Astrocyte (in vitro differentiated cells and primary cell): ENCODE data around the gene CABP7. TPM values are rescaled to one million over a fixed set of nuclear protein-coding genes. Genes with fewer than 3 reads are reported as not detected.
"Not testable (repeated sequence)": the region's sequence is repeated elsewhere in the genome, so short reads cannot be mapped to it uniquely, and the experiment has no call there.

Source experiments
- DNase-seq: peaks from one replicate; pipeline ENCODE4 v3.0.0-alpha.2; 2010; ENCODE audit warnings: low read depth
- FAIRE-seq: peaks from 2 replicates; lab custom pipeline; 2011; peaks lifted over from hg19 to GRCh38; lab: Jason Lieb, UNC
- H2AFZ ChIP-seq: 2 replicates; pipeline ENCODE4 v1.6.0; 2012; ENCODE audit warnings: low read depth, low read length, inconsistent platforms
- H3K27ac ChIP-seq: 2 replicates; pipeline ENCODE4 v1.5.1; 2011; ENCODE audit warnings: low read depth, low read length, inconsistent platforms
- H3K27me3 ChIP-seq: 2 replicates; pipeline ENCODE4 v1.6.0; 2011; ENCODE audit warnings: low read length, inconsistent platforms; ENCODE audit not compliant: insufficient read depth
- H3K36me3 ChIP-seq: 2 replicates; pipeline ENCODE4 v1.5.1; 2011; ENCODE audit warnings: low read length, inconsistent platforms; ENCODE audit not compliant: insufficient read depth
- H3K4me1 ChIP-seq: 2 replicates; pipeline ENCODE4 v1.5.1; 2011; ENCODE audit warnings: low read length, inconsistent platforms; ENCODE audit not compliant: insufficient read depth
- H3K4me2 ChIP-seq: 2 replicates; pipeline ENCODE4 v1.6.0; 2012; ENCODE audit warnings: low read length, inconsistent platforms
- H3K4me3 ChIP-seq: 2 replicates; pipeline ENCODE4 v1.5.1; 2011; ENCODE audit warnings: low read depth, mild to moderate bottlenecking, low read length, inconsistent platforms; ENCODE audit not compliant: insufficient read depth
- H3K79me2 ChIP-seq: 2 replicates; pipeline ENCODE4 v1.6.0; 2012; ENCODE audit warnings: mild to moderate bottlenecking, low read length, inconsistent platforms; ENCODE audit not compliant: insufficient read depth
- H3K9ac ChIP-seq: 2 replicates; pipeline ENCODE4 v1.6.0; 2012; ENCODE audit warnings: mild to moderate bottlenecking, low read length, inconsistent platforms
- H3K9me3 ChIP-seq: 2 replicates; pipeline ENCODE4 v1.5.1; 2012; ENCODE audit warnings: low read depth, mild to moderate bottlenecking, low read length, inconsistent platforms; ENCODE audit not compliant: insufficient read depth
- H4K20me1 ChIP-seq: 2 replicates; pipeline ENCODE4 v1.6.0; 2012; ENCODE audit warnings: low read length, inconsistent platforms; ENCODE audit not compliant: insufficient read depth
- H3K27ac Mint-ChIP-seq: one replicate; pipeline ENCODE4 v1.8.0; 2021; ENCODE audit warnings: mild to moderate bottlenecking, mixed read lengths; ENCODE audit not compliant: unreplicated experiment
- H3K27me3 Mint-ChIP-seq: one replicate; pipeline ENCODE4 v1.8.0; 2021; ENCODE audit warnings: low read depth, mixed read lengths; ENCODE audit not compliant: unreplicated experiment
- H3K36me3 Mint-ChIP-seq: one replicate; pipeline ENCODE4 v1.8.0; 2021; ENCODE audit warnings: low read depth, mixed read lengths; ENCODE audit not compliant: unreplicated experiment
- H3K4me1 Mint-ChIP-seq: one replicate; pipeline ENCODE4 v1.8.0; 2021; ENCODE audit warnings: low read depth, mixed read lengths; ENCODE audit not compliant: unreplicated experiment
- H3K4me3 Mint-ChIP-seq: one replicate; pipeline ENCODE4 v1.8.0; 2021; ENCODE audit warnings: mild to moderate bottlenecking, moderate library complexity, mixed read lengths; ENCODE audit not compliant: unreplicated experiment
- H3K9me3 Mint-ChIP-seq: one replicate; pipeline ENCODE4 v1.8.0; 2021; ENCODE audit warnings: mild to moderate bottlenecking, mixed read lengths; ENCODE audit not compliant: unreplicated experiment
- CTCF ChIP-seq: IDR thresholded peaks from 2 replicates; pipeline ENCODE4 v1.5.1; 2011; ENCODE audit warnings: low read depth, mild to moderate bottlenecking, inconsistent platforms, low read length, moderate library complexity; ENCODE audit not compliant: insufficient read depth
- EZH2 ChIP-seq: IDR thresholded peaks from 2 replicates; pipeline ENCODE4 v1.6.1; 2012; ENCODE audit warnings: mild to moderate bottlenecking, low read length, inconsistent platforms; ENCODE audit not compliant: insufficient read depth
- total RNA-seq: library from RNA; stranded (reverse); gene quantifications from 2 replicates; pipeline ENCODE4 v1.2.1, GENCODE V29; 2021

Gene CABP7
- total RNA-seq, 1 donor from 2014 or later = not detected

GRCh38 chr22:29753808-29754657 is 34.2 kb downstream of the CABP7 start:
- Mint-ChIP-seq H3K27ac (no peak overlapping the region), H3K4me1 (no peaks in the 10 kb centered on the region), H3K4me3 (no peak overlapping the region), H3K9me3 (no peaks in the 10 kb centered on the region), H3K27me3 (no peaks in the 10 kb centered on the region), H3K36me3 (peaks cover 5% of the 10 kb centered on the region)
- Histone ChIP-seq H3K4me3 (no peak overlapping the region), H3K27ac (no peak overlapping the region), H3K9ac (no peak overlapping the region), H3K27me3 (no peaks in the 10 kb centered on the region), H2AFZ (no peak overlapping the region), H4K20me1 (peaks cover 11% of the 10 kb centered on the region), H3K4me2 (no peak overlapping the region), H3K9me3 (no peaks in the 10 kb centered on the region), H3K79me2 (no peaks in the 10 kb centered on the region), H3K36me3 (no peaks in the 10 kb centered on the region), H3K4me1 (no peaks in the 10 kb centered on the region)
- DNase-seq (no peak), FAIRE-seq (no peak)
- no peak for TF ChIP-seq EZH2
- no peak for TF ChIP-seq CTCF

- not testable (repeated sequence) for H2AFZ ChIP-seq, H3K4me2 ChIP-seq, H3K27me3 Mint-ChIP-seq, H3K9me3 ChIP-seq, H3K4me3 ChIP-seq, H3K27me3 ChIP-seq, H3K4me1 Mint-ChIP-seq, H3K36me3 Mint-ChIP-seq, H3K9me3 Mint-ChIP-seq, H3K4me1 ChIP-seq, H3K79me2 ChIP-seq, H3K4me3 Mint-ChIP-seq, DNase-seq, H3K9ac ChIP-seq, H3K27ac Mint-ChIP-seq, H3K36me3 ChIP-seq, FAIRE-seq, H3K27ac ChIP-seq
- peaks cover 11% of the 10 kb centered on the region for H4K20me1 ChIP-seq
Measured at GRCh38 chr22:29754658-29755395, 35.0 kb downstream of the CABP7 start.

- TF ChIP-seq CTCF (no peak), EZH2 (no peak)
Measured at GRCh38 chr22:29755889-29756288, 36.1 kb downstream of the CABP7 start.

More at GRCh38 chr22:29755889-29756288, 36.1 kb downstream of the CABP7 start:
- H3K4me3 ChIP-seq = no peak overlapping the region
- no peaks in the 10 kb centered on the region for H3K27me3 ChIP-seq
- H3K27me3 Mint-ChIP-seq = no peaks in the 10 kb centered on the region
- H3K4me3 Mint-ChIP-seq = no peak overlapping the region
- FAIRE-seq (no peak), DNase-seq (no peak)
- no peak overlapping the region for H3K9ac ChIP-seq
- H3K79me2 ChIP-seq = no peaks in the 10 kb centered on the region
- no peaks in the 10 kb centered on the region for H3K9me3 ChIP-seq
- H3K4me1 Mint-ChIP-seq = peaks cover 2% of the 10 kb centered on the region
- H3K36me3 Mint-ChIP-seq = peaks cover 3% of the 10 kb centered on the region
- peaks cover 11% of the 10 kb centered on the region for H4K20me1 ChIP-seq
- H3K27ac ChIP-seq = no peak overlapping the region
- H3K27ac Mint-ChIP-seq = no peak overlapping the region
- H3K4me2 ChIP-seq = no peak overlapping the region
- H3K36me3 ChIP-seq = no peaks in the 10 kb centered on the region
- no peaks in the 10 kb centered on the region for H3K4me1 ChIP-seq
- H3K9me3 Mint-ChIP-seq = no peaks in the 10 kb centered on the region
- H2AFZ ChIP-seq = no peak overlapping the region
